Psoas muscle (tissue), 8 donors: Measurements from ENCODE around the gene SP5. TPM values are rescaled to one million over a fixed set of nuclear protein-coding genes. Genes with fewer than 3 reads are reported as not detected.

ENCODE experiments used
- ATAC-seq, 4 donors: fragments of 200-7000 bp; cut with Tn5 transposase; one replicate each; pipeline ENCODE4 v1.9.1; 2020; ENCODE audit warnings: moderate library complexity in 3 of 4, mild to moderate bottlenecking in 2 of 4
- DNase-seq, 2 donors: peaks; one replicate each; pipeline ENCODE4 v3.0.0-alpha.2; 2020
- H3K27ac ChIP-seq: fragments of 200-600 bp; one replicate; pipeline ENCODE4 v1.8.0; 2022
- H3K27me3 ChIP-seq, 3 donors: fragments of 200-600 bp in 1 of 3; one replicate each; pipeline versions ENCODE4 v1.6.1 to v1.8.0; 2013 to 2022; ENCODE audit warnings: low read length in 2 of 3, mild to moderate bottlenecking in 2 of 3, moderate library complexity in 1 of 3; ENCODE audit not compliant: insufficient read depth in 3 of 3
- H3K36me3 ChIP-seq, 2 donors: fragments of 200-600 bp in 1 of 2; one replicate each; pipeline versions ENCODE4 v1.6.1 to v1.8.0; 2013 to 2022; ENCODE audit warnings: low read depth in 1 of 2, mild to moderate bottlenecking in 1 of 2, moderate library complexity in 1 of 2; ENCODE audit not compliant: insufficient read depth in 1 of 2
- H3K4me1 ChIP-seq: fragments of 200-600 bp; one replicate; pipeline ENCODE4 v1.8.0; 2022
- H3K4me3 ChIP-seq: fragments of 200-600 bp; one replicate; pipeline ENCODE4 v1.8.0; 2022; ENCODE audit warnings: mild to moderate bottlenecking
- H3K9me3 ChIP-seq: fragments of 200-600 bp; one replicate; pipeline ENCODE4 v1.8.0; 2022
- CTCF ChIP-seq: fragments of 200-600 bp; IDR thresholded peaks from one replicate; pipeline ENCODE4 v1.8.0; 2022; ENCODE audit warnings: antibody characterized with exemption
- WGBS, 3 donors: extraction: QIAGEN DNeasy Blood & Tissue Kit; methylation state at CpG; one replicate each; pipeline versions ENCODE4 v1.1.6 to v1.1.7; 2013; 5-methylcytosine and 5-hydroxymethylcytosine counted together
- intact Hi-C, 2 donors: fragments of 100-400 bp; cut with DNase I; formaldehyde crosslinking; loops; one replicate each; pipeline versions ENCODE4 v1.11.0 to v1.14.2; 2022
- polyA plus RNA-seq, 3 donors: library from polyadenylated mRNA; stranded (reverse); fragments of 200-250 nt; gene quantifications; one replicate each; pipeline ENCODE4 v1.2.3, GENCODE V29; 2013
- total RNA-seq, 4 donors: library from RNA; stranded (reverse); fragmentation: NEBNext Ultra II Directional in 2 of 4; extraction: Animal tissue kit (Norgen Biotek cat#: 25700) in 2 of 4; gene quantifications; one replicate each; pipeline versions ENCODE4 v1.2.1 to v1.2.4, GENCODE V29; 2021 to 2023
- donor health status: healthy with polysubstance abuse.
- donor health status: DM: no; HTN: no; CAD: no; lungs with moderate emphysema.
- donor health status: Bipolar disorder and iron deficiency.
- donor health status: healthy.
- donor health status: DM: yes; HTN: yes; CAD: no.
- donor health status: DM: no; HTN: no; CAD: no.
- donor health status: DM: no; HTN: no; CAD: no.
- donor health status: DM: yes; HTN: yes; CAD: no.

Gene SP5
- total and polyA plus RNA-seq, 7 donors: 0.07 to 1.0 (median 0.12) TPM; not detected in 1

- no peak for DNase-seq
- TF ChIP-seq CTCF: no peak
- intact Hi-C loops: loop anchor here in 1 of 2 donors (10.0 kb wide), 1 partner anchor 107 kb away; the partner anchor contains the start of gene GAD1
- ATAC-seq: no peak
- Histone ChIP-seq H3K9me3 (no peaks in the 10 kb centered on the region), H3K4me3 (no peak overlapping the region), H3K4me1 (no peaks in the 10 kb centered on the region), H3K36me3 (no peaks in the 10 kb centered on the region), H3K27me3 (peaks cover 0 to 48% (median 9%) of the 10 kb centered on the region in 3 donors), H3K27ac (no peak overlapping the region)
- WGBS, 3 donors: 30 to 40% (median 35%) methylated on average over 16 of the region's 16 CpGs
These were observed 7.0 kb upstream of the SP5 start for GRCh38 chr2:170707821-170708795.

GRCh38 chr2:170710609-170710979 lies 4.5 kb upstream of the SP5 start:
- no peak overlapping the region for H3K4me3 ChIP-seq
- H3K27ac ChIP-seq: no peak overlapping the region
- no peaks in the 10 kb centered on the region for H3K9me3 ChIP-seq
- no peak for ATAC-seq
- no peak for TF ChIP-seq CTCF
- no peaks in the 10 kb centered on the region for H3K36me3 ChIP-seq
- DNase-seq: no peak
- peaks cover 0 to 72% (median 21%) of the 10 kb centered on the region in 3 donors for H3K27me3 ChIP-seq
- peaks cover 3% of the 10 kb centered on the region for H3K4me1 ChIP-seq
- 78 to 86% (median 81%) methylated on average over 1 of the region's 1 CpG for WGBS, 3 donors
- intact Hi-C loops: no loop called here

- Histone ChIP-seq H3K27ac (no peak overlapping the region), H3K36me3 (no peaks in the 10 kb centered on the region), H3K27me3 (peaks cover 0 to 79% (median 23%) of the 10 kb centered on the region in 3 donors), H3K4me1 (peaks cover 5% of the 10 kb centered on the region), H3K9me3 (no peaks in the 10 kb centered on the region), H3K4me3 (no peak overlapping the region)
- no peak for TF ChIP-seq CTCF
- DNase-seq: no peak
- no peak for ATAC-seq
- 4 to 10% (median 7%) methylated on average over 9 of the region's 9 CpGs for WGBS, 3 donors
- intact Hi-C loops: no loop called here
These were observed 3.9 kb upstream of the SP5 start for GRCh38 chr2:170711196-170711773.

GRCh38 chr2:170711774-170712652 lies 3.1 kb upstream of the SP5 start:
- peaks cover 0 to 87% (median 26%) of the 10 kb centered on the region in 3 donors for H3K27me3 ChIP-seq
- no peak for DNase-seq
- no peak for ATAC-seq
- no peak for TF ChIP-seq CTCF
- H3K4me1 ChIP-seq: peaks cover 5% of the 10 kb centered on the region
- 4 to 8% (median 5%) methylated on average over 48 to 51 of the region's 51 CpGs for WGBS, 3 donors
- intact Hi-C loops: no loop called here
- no peaks in the 10 kb centered on the region for H3K9me3 ChIP-seq
- no peaks in the 10 kb centered on the region for H3K36me3 ChIP-seq
- H3K27ac ChIP-seq: no peak overlapping the region
- no peak overlapping the region for H3K4me3 ChIP-seq
